ENCODE results near the gene PARVB.
"Not testable (repeated sequence)": the region's sequence is repeated elsewhere in the genome, so short reads cannot be mapped to it uniquely, and the experiment has no call there.

PARVB gene

GRCh38 chr22:44110656-44111055, 86.6 kb downstream of the PARVB start:
- DNase-seq (ENCODE audit: low read depth), result not testable (repeated sequence)

- no peak for DNase-seq (ENCODE audit: low read depth)
These were observed 87.6 kb downstream of the PARVB start for GRCh38 chr22:44111562-44112155.

- no peak for DNase-seq (ENCODE audit: low read depth)
These were observed 88.1 kb downstream of the PARVB start for GRCh38 chr22:44112191-44112590.

- no peak for DNase-seq (ENCODE audit: low read depth)
These were observed 92.2 kb downstream of the PARVB start for GRCh38 chr22:44116331-44116730.

- no peak for DNase-seq (ENCODE audit: low read depth)
These were observed 92.9 kb downstream of the PARVB start for GRCh38 chr22:44116755-44117684.

GRCh38 chr22:44117746-44118145, 93.6 kb downstream of the PARVB start:
- no peak for DNase-seq (ENCODE audit: low read depth)

- DNase-seq (ENCODE audit: low read depth), result no peak
These were observed 94.7 kb downstream of the PARVB start for GRCh38 chr22:44118645-44119315.

- no peak for DNase-seq (ENCODE audit: low read depth)
These were observed 95.7 kb downstream of the PARVB start for GRCh38 chr22:44119669-44120313.

GRCh38 chr22:44120314-44120704, 96.2 kb downstream of the PARVB start:
- no peak for DNase-seq (ENCODE audit: low read depth)

GRCh38 chr22:44125421-44125820, 101.3 kb downstream of the PARVB start:
- no peak for DNase-seq (ENCODE audit: low read depth)

- no peak for DNase-seq (ENCODE audit: low read depth)
These were observed 102.7 kb downstream of the PARVB start for GRCh38 chr22:44126807-44127206.

- no peak for DNase-seq (ENCODE audit: low read depth)
These were observed 103.3 kb downstream of the PARVB start for GRCh38 chr22:44127356-44127755.

GRCh38 chr22:44128958-44129618, 105.0 kb downstream of the PARVB start:
- DNase-seq (ENCODE audit: low read depth), result no peak

- DNase-seq (ENCODE audit: low read depth), result no peak
These were observed 105.5 kb downstream of the PARVB start for GRCh38 chr22:44129619-44129976.

GRCh38 chr22:44130076-44130711, 106.1 kb downstream of the PARVB start:
- no peak for DNase-seq (ENCODE audit: low read depth)

- DNase-seq (ENCODE audit: low read depth), result no peak
These were observed 107.3 kb downstream of the PARVB start for GRCh38 chr22:44131412-44131811.

- DNase-seq (ENCODE audit: low read depth), result no peak
These were observed 108.0 kb downstream of the PARVB start for GRCh38 chr22:44131989-44132685.

- DNase-seq (ENCODE audit: low read depth), result no peak
These were observed 108.6 kb downstream of the PARVB start for GRCh38 chr22:44132724-44133123.

GRCh38 chr22:44133161-44133560, 109.1 kb downstream of the PARVB start:
- no peak for DNase-seq (ENCODE audit: low read depth)

- DNase-seq (ENCODE audit: low read depth), result no peak
These were observed 109.9 kb downstream of the PARVB start for GRCh38 chr22:44133901-44134571.

Measured in HS-5 (cell line).